ENCODE data around the gene GPATCH8.

GRCh38 chr17:44375196-44376017, 127.8 kb downstream of the GPATCH8 start:
- TF ChIP-seq CTCF (IDR thresholded peaks at IDR 0.05) (no peak), EP300 (IDR thresholded peaks at IDR 0.05; ENCODE audit: borderline replicate concordance in 1 of 2, low read depth in 1 of 2, low read length in 1 of 2) (no peak), POLR2AphosphoS5 (IDR thresholded peaks at IDR 0.05; ENCODE audit: low read depth, low read length) (no peak), CHD2 (IDR thresholded peaks at IDR 0.05; ENCODE audit: low read length, partially characterized antibody) (no peak), NFIC (IDR thresholded peaks at IDR 0.05; ENCODE audit: borderline replicate concordance) (no peak), RAD21 (IDR thresholded peaks at IDR 0.05; ENCODE audit: low read length) (no peak), USF1 (IDR thresholded peaks at IDR 0.05; ENCODE audit: borderline replicate concordance, low read depth) (no peak), IRF3 (IDR thresholded peaks at IDR 0.05; ENCODE audit: low read depth, low read length) (no peak), GABPA (IDR thresholded peaks at IDR 0.05; ENCODE audit: low read depth) (no peak), FOXM1 (IDR thresholded peaks at IDR 0.05; ENCODE audit: low read depth) (no peak), USF2 (IDR thresholded peaks at IDR 0.05; ENCODE audit: borderline replicate concordance, low read depth, low read length) (no peak), YY1 (IDR thresholded peaks at IDR 0.05; ENCODE audit: low read depth) (no peak), REST (IDR thresholded peaks at IDR 0.05; ENCODE audit: low read depth, low read length) (no peak)
